ENCODE measurements around the gene NFASC.

NFASC gene

GRCh38 chr1:204989266-204990058, 118.8 kb downstream of the NFASC start:
- TF ChIP-seq NFIC (IDR thresholded peaks at IDR 0.05) (peak; percentile 49; the same call in 1 of the 2 replicates), TEAD4 (IDR thresholded peaks at IDR 0.05) (peak; percentile 60), YY1 (IDR thresholded peaks at IDR 0.05; ENCODE audit: low read depth) (no peak), RAD21 (IDR thresholded peaks at IDR 0.05; ENCODE audit: low read depth) (peak; percentile 97), EGR1 (IDR thresholded peaks at IDR 0.05) (no peak), TCF12 (IDR thresholded peaks at IDR 0.05; ENCODE audit: low read depth) (no peak)

GRCh38 chr1:204990059-204990664, 119.5 kb downstream of the NFASC start:
- TF ChIP-seq RAD21 (IDR thresholded peaks at IDR 0.05; ENCODE audit: low read depth) (no peak), CEBPB (IDR thresholded peaks at IDR 0.05) (no peak), NFIC (IDR thresholded peaks at IDR 0.05) (no peak), TEAD4 (IDR thresholded peaks at IDR 0.05) (no peak), FOXM1 (IDR thresholded peaks at IDR 0.05; ENCODE audit: borderline replicate concordance, low read depth) (no peak), TAF1 (IDR thresholded peaks at IDR 0.05; ENCODE audit: low read depth) (no peak), ZBTB7A (IDR thresholded peaks at IDR 0.05; ENCODE audit: low read depth) (no peak), YY1 (IDR thresholded peaks at IDR 0.05; ENCODE audit: low read depth) (no peak), MAX (IDR thresholded peaks at IDR 0.05) (no peak), REST (IDR thresholded peaks at IDR 0.05; ENCODE audit: low read depth) (no peak), TCF12 (IDR thresholded peaks at IDR 0.05; ENCODE audit: low read depth) (no peak), EGR1 (IDR thresholded peaks at IDR 0.05) (no peak), CREB1 (IDR thresholded peaks at IDR 0.05; ENCODE audit: low read depth) (no peak), EP300 (IDR thresholded peaks at IDR 0.05; ENCODE audit: borderline replicate concordance) (no peak), USF1 (IDR thresholded peaks at IDR 0.05) (no peak)

GRCh38 chr1:204990721-204991341, 120.2 kb downstream of the NFASC start:
- no peak for TF ChIP-seq ZBTB7A (IDR thresholded peaks at IDR 0.05; ENCODE audit: low read depth)
- no peak for TF ChIP-seq TCF12 (IDR thresholded peaks at IDR 0.05; ENCODE audit: low read depth)

GRCh38 chr1:204991342-204991844, 120.7 kb downstream of the NFASC start:
- TF ChIP-seq TAF1 (IDR thresholded peaks at IDR 0.05; ENCODE audit: low read depth) (no peak), REST (IDR thresholded peaks at IDR 0.05; ENCODE audit: low read depth) (no peak), EGR1 (IDR thresholded peaks at IDR 0.05) (no peak), USF1 (IDR thresholded peaks at IDR 0.05) (no peak), ZBTB7A (IDR thresholded peaks at IDR 0.05; ENCODE audit: low read depth) (no peak), CREB1 (IDR thresholded peaks at IDR 0.05; ENCODE audit: low read depth) (no peak), NFIC (IDR thresholded peaks at IDR 0.05) (no peak), CEBPB (IDR thresholded peaks at IDR 0.05) (no peak), TCF12 (IDR thresholded peaks at IDR 0.05; ENCODE audit: low read depth) (no peak), EP300 (IDR thresholded peaks at IDR 0.05; ENCODE audit: borderline replicate concordance) (no peak), TEAD4 (IDR thresholded peaks at IDR 0.05) (no peak), RAD21 (IDR thresholded peaks at IDR 0.05; ENCODE audit: low read depth) (no peak), FOXM1 (IDR thresholded peaks at IDR 0.05; ENCODE audit: borderline replicate concordance, low read depth) (no peak)

- TF ChIP-seq YY1 (IDR thresholded peaks at IDR 0.05; ENCODE audit: low read depth), result no peak
- TF ChIP-seq CEBPB (IDR thresholded peaks at IDR 0.05), result no peak
- TF ChIP-seq USF1 (IDR thresholded peaks at IDR 0.05), result no peak
- TF ChIP-seq CREB1 (IDR thresholded peaks at IDR 0.05; ENCODE audit: low read depth), result no peak
These were observed 121.7 kb downstream of the NFASC start for GRCh38 chr1:204992201-204992997.

Measured in Ishikawa (cell line).